Measurements from ENCODE around the gene SUN5.

Gene SUN5

GRCh38 chr20:33016581-33017109 lies 12.4 kb upstream of the SUN5 start:
- no peak overlapping the region for H3K4ac ChIP-seq (ENCODE audit: low read depth, low read length)
- H2BK120ac ChIP-seq (ENCODE audit: insufficient read depth, low read length, poor library complexity) = no peak overlapping the region
- H4K8ac ChIP-seq (ENCODE audit: low read depth, low read length) = no peak overlapping the region
- H3K79me1 ChIP-seq (ENCODE audit: low read length) = no peaks in the 10 kb centered on the region
- no peak overlapping the region for H3K18ac ChIP-seq (ENCODE audit: low read length)
- H4K91ac ChIP-seq (ENCODE audit: low read depth, low read length) = no peak overlapping the region
- H4K12ac ChIP-seq (ENCODE audit: low read depth, low read length) = no peak overlapping the region
- DNase-seq = no peak
- H3K9ac ChIP-seq (ENCODE audit: low read length) = no peak overlapping the region
- no peak overlapping the region for H3K4me2 ChIP-seq (ENCODE audit: low read length)
- H3K9me3 ChIP-seq (ENCODE audit: insufficient read depth, low read depth, low read length) = no peaks in the 10 kb centered on the region
- H3K23ac ChIP-seq (ENCODE audit: low read length) = no peak overlapping the region
- no peak overlapping the region for H2AFZ ChIP-seq (ENCODE audit: insufficient read depth, low read length, poor library complexity)
- no peak overlapping the region for H3K14ac ChIP-seq (ENCODE audit: low read length)
- H3K27ac ChIP-seq (ENCODE audit: low read depth, low read length) = no peak overlapping the region
- no peak overlapping the region for H2BK5ac ChIP-seq (ENCODE audit: low read depth, low read length, poor library complexity)
- no peak overlapping the region for H3K4me3 ChIP-seq (ENCODE audit: low read depth, low read length)
- H3K4me1 ChIP-seq (ENCODE audit: control insufficient read depth in 1 of 2, insufficient read depth in 2 of 2, low read length in 2 of 2) = no peaks in the 10 kb centered on the region
- H3K36me3 ChIP-seq (ENCODE audit: control insufficient read depth in 1 of 2, insufficient read depth in 2 of 2, low read length in 2 of 2) = no peaks in the 10 kb centered on the region
- no peaks in the 10 kb centered on the region for H3K27me3 ChIP-seq (ENCODE audit: insufficient read depth, low read length)
- no peak overlapping the region for H2AK5ac ChIP-seq (ENCODE audit: low read length)
- H3K79me2 ChIP-seq (ENCODE audit: control insufficient read depth, insufficient read depth, low read length, poor library complexity) = no peaks in the 10 kb centered on the region
- H2BK12ac ChIP-seq (ENCODE audit: low read length) = no peak overlapping the region
- no CpG with 5 or more reads among the region's 7 CpGs for WGBS (ENCODE audit: extremely low coverage, insufficient coverage, insufficient read length)

GRCh38 chr20:33015700-33016580 lies 11.7 kb upstream of the SUN5 start:
- Histone ChIP-seq H3K36me3 (ENCODE audit: control insufficient read depth in 1 of 2, insufficient read depth in 2 of 2, low read length in 2 of 2) (no peaks in the 10 kb centered on the region), H3K4ac (ENCODE audit: low read depth, low read length) (no peak overlapping the region), H3K9ac (ENCODE audit: low read length) (no peak overlapping the region), H3K79me2 (ENCODE audit: control insufficient read depth, insufficient read depth, low read length, poor library complexity) (no peaks in the 10 kb centered on the region), H4K91ac (ENCODE audit: low read depth, low read length) (no peak overlapping the region), H2BK12ac (ENCODE audit: low read length) (no peak overlapping the region), H3K79me1 (ENCODE audit: low read length) (no peaks in the 10 kb centered on the region), H2BK5ac (ENCODE audit: low read depth, low read length, poor library complexity) (no peak overlapping the region), H3K18ac (ENCODE audit: low read length) (no peak overlapping the region), H2BK120ac (ENCODE audit: insufficient read depth, low read length, poor library complexity) (no peak overlapping the region), H4K8ac (ENCODE audit: low read depth, low read length) (no peak overlapping the region), H3K27me3 (ENCODE audit: insufficient read depth, low read length) (no peaks in the 10 kb centered on the region), H3K4me2 (ENCODE audit: low read length) (no peak overlapping the region), H3K23ac (ENCODE audit: low read length) (no peak overlapping the region), H3K27ac (ENCODE audit: low read depth, low read length) (no peak overlapping the region), H3K14ac (ENCODE audit: low read length) (no peak overlapping the region), H3K4me1 (ENCODE audit: control insufficient read depth in 1 of 2, insufficient read depth in 2 of 2, low read length in 2 of 2) (no peaks in the 10 kb centered on the region), H3K4me3 (ENCODE audit: low read depth, low read length) (no peak overlapping the region), H4K12ac (ENCODE audit: low read depth, low read length) (no peak overlapping the region), H3K9me3 (ENCODE audit: insufficient read depth, low read depth, low read length) (no peaks in the 10 kb centered on the region), H2AK5ac (ENCODE audit: low read length) (no peak overlapping the region), H2AFZ (ENCODE audit: insufficient read depth, low read length, poor library complexity) (no peak overlapping the region)
- WGBS (ENCODE audit: extremely low coverage, insufficient coverage, insufficient read length) = no CpG with 5 or more reads among the region's 15 CpGs
- no peak for DNase-seq

GRCh38 chr20:33015114-33015484 lies 10.9 kb upstream of the SUN5 start:
- no peak overlapping the region for H4K8ac ChIP-seq (ENCODE audit: low read depth, low read length)
- H3K27ac ChIP-seq (ENCODE audit: low read depth, low read length) = no peak overlapping the region
- no peak overlapping the region for H2BK12ac ChIP-seq (ENCODE audit: low read length)
- H3K4ac ChIP-seq (ENCODE audit: low read depth, low read length) = no peak overlapping the region
- no peak overlapping the region for H2BK5ac ChIP-seq (ENCODE audit: low read depth, low read length, poor library complexity)
- no peak overlapping the region for H3K9ac ChIP-seq (ENCODE audit: low read length)
- no peaks in the 10 kb centered on the region for H3K79me1 ChIP-seq (ENCODE audit: low read length)
- H2BK120ac ChIP-seq (ENCODE audit: insufficient read depth, low read length, poor library complexity) = no peak overlapping the region
- no peak overlapping the region for H2AK5ac ChIP-seq (ENCODE audit: low read length)
- no peaks in the 10 kb centered on the region for H3K79me2 ChIP-seq (ENCODE audit: control insufficient read depth, insufficient read depth, low read length, poor library complexity)
- no peak overlapping the region for H2AFZ ChIP-seq (ENCODE audit: insufficient read depth, low read length, poor library complexity)
- no peak overlapping the region for H4K12ac ChIP-seq (ENCODE audit: low read depth, low read length)
- no peak overlapping the region for H4K91ac ChIP-seq (ENCODE audit: low read depth, low read length)
- no peak overlapping the region for H3K4me3 ChIP-seq (ENCODE audit: low read depth, low read length)
- no CpG with 5 or more reads among the region's 10 CpGs for WGBS (ENCODE audit: extremely low coverage, insufficient coverage, insufficient read length)
- H3K36me3 ChIP-seq (ENCODE audit: control insufficient read depth in 1 of 2, insufficient read depth in 2 of 2, low read length in 2 of 2) = no peaks in the 10 kb centered on the region
- DNase-seq = no peak
- H3K4me2 ChIP-seq (ENCODE audit: low read length) = no peak overlapping the region
- H3K9me3 ChIP-seq (ENCODE audit: insufficient read depth, low read depth, low read length) = no peaks in the 10 kb centered on the region
- H3K18ac ChIP-seq (ENCODE audit: low read length) = no peak overlapping the region
- H3K4me1 ChIP-seq (ENCODE audit: control insufficient read depth in 1 of 2, insufficient read depth in 2 of 2, low read length in 2 of 2) = no peaks in the 10 kb centered on the region
- H3K14ac ChIP-seq (ENCODE audit: low read length) = no peak overlapping the region
- H3K27me3 ChIP-seq (ENCODE audit: insufficient read depth, low read length) = no peaks in the 10 kb centered on the region
- H3K23ac ChIP-seq (ENCODE audit: low read length) = no peak overlapping the region

DNA sequence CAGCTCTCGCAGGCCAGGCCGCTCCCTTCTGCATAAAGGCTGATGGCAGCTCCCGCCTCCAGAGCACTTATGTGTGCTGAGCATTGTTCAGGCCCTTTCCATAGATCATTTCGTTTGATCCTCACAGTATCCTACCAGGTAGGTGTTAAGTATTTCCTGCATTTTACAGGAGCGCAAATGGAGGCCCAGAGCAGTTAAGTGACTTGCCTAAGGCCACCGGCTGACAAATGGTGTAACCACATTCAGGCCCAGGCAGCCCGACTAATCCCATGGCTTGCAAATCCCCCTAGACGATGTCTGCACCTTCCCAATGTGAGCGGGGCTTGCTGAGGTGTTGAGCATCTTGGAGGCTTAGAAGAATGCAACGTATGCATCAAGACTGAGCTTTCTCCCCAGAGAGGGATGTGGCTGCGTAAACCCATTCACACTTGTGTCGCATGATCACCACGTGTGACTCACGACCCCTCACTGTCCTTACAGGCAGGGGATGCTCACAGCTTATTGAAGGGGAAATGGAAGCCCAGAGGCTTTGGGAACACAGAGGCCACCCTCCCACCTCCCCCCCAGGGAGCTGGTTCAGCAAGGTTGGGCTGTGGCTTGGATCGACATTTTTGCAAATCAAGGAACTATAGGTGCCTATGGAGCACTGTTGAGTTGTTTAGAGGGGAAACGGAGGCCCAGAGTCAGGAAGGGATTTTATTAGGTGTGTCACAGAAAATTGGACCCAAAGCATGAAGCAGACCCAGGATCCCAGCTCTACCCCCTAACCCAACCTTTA lies 10.3 kb upstream of the SUN5 start:
- Histone ChIP-seq H2AK5ac (ENCODE audit: low read length) (no peak overlapping the region), H3K79me2 (ENCODE audit: control insufficient read depth, insufficient read depth, low read length, poor library complexity) (no peaks in the 10 kb centered on the region), H3K9me3 (ENCODE audit: insufficient read depth, low read depth, low read length) (no peaks in the 10 kb centered on the region), H3K27me3 (ENCODE audit: insufficient read depth, low read length) (no peaks in the 10 kb centered on the region), H2BK12ac (ENCODE audit: low read length) (no peak overlapping the region), H4K91ac (ENCODE audit: low read depth, low read length) (no peak overlapping the region), H2AFZ (ENCODE audit: insufficient read depth, low read length, poor library complexity) (no peak overlapping the region), H3K14ac (ENCODE audit: low read length) (no peak overlapping the region), H3K4me2 (ENCODE audit: low read length) (no peak overlapping the region), H3K23ac (ENCODE audit: low read length) (no peak overlapping the region), H3K79me1 (ENCODE audit: low read length) (no peaks in the 10 kb centered on the region), H4K12ac (ENCODE audit: low read depth, low read length) (no peak overlapping the region), H3K4me1 (ENCODE audit: control insufficient read depth in 1 of 2, insufficient read depth in 2 of 2, low read length in 2 of 2) (no peaks in the 10 kb centered on the region), H3K4ac (ENCODE audit: low read depth, low read length) (no peak overlapping the region), H3K4me3 (ENCODE audit: low read depth, low read length) (no peak overlapping the region), H2BK5ac (ENCODE audit: low read depth, low read length, poor library complexity) (no peak overlapping the region), H3K27ac (ENCODE audit: low read depth, low read length) (no peak overlapping the region), H4K8ac (ENCODE audit: low read depth, low read length) (no peak overlapping the region), H2BK120ac (ENCODE audit: insufficient read depth, low read length, poor library complexity) (no peak overlapping the region), H3K36me3 (ENCODE audit: control insufficient read depth in 1 of 2, insufficient read depth in 2 of 2, low read length in 2 of 2) (no peaks in the 10 kb centered on the region), H3K18ac (ENCODE audit: low read length) (no peak overlapping the region), H3K9ac (ENCODE audit: low read length) (no peak overlapping the region)
- DNase-seq = no peak
- no CpG with 5 or more reads among the region's 16 CpGs for WGBS (ENCODE audit: extremely low coverage, insufficient coverage, insufficient read length)

All from trophoblast cell (in vitro differentiated cells and primary cell).